GM23248 (cell line): ENCODE measurements around the gene SPTB.

ENCODE experiments used
- EZH2 ChIP-seq: fragments of 200-600 bp; sonication (generic); IDR thresholded peaks from 2 replicates; pipeline ENCODE4 v1.6.1; 2018; ENCODE audit warnings: antibody characterized with exemption, mild to moderate bottlenecking; ENCODE audit not compliant: insufficient read depth, poor library complexity, severe bottlenecking
- EZH2phosphoT487 ChIP-seq: fragments of 200-600 bp; sonication (generic); IDR thresholded peaks from 2 replicates; pipeline ENCODE4 v1.6.1; 2018; ENCODE audit warnings: antibody characterized with exemption, moderate library complexity, mild to moderate bottlenecking, low read depth; ENCODE audit not compliant: insufficient read depth

DNA sequence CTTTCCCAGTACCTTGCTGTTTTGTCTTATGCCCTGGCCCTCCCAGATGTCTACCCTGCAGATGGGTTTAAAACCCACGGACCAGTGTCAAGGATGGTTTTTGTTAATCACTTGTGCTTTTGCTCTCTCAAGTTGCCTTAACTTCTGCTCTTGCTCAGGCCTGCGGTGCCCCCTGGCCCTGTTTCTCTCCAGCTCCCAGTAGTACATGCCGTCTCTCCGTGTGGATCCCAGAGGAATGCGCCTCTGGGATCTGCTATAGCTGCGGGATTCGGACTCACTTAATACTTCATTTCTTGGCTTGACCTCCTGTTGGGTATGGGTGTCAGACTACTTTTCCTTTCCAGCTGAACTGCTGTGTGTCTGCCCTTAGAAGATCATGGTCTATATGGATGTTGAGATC, 160.9 kb downstream of the SPTB start:
- TF ChIP-seq EZH2 (no peak), EZH2phosphoT487 (no peak)
